Esophagus muscularis mucosa (tissue), 3 donors: ENCODE measurements around the gene XYLT1.

Source experiments
- CTCF ChIP-seq, 3 experiments: fragments of 200-600 bp in 2 of 3; fragments of 450-650 bp in 1 of 3; sonication (generic) in 2 of 3; IDR thresholded peaks; one replicate each; pipeline ENCODE4 v1.5.1; 2017 to 2019; ENCODE audit warnings: antibody characterized with exemption in 3 of 3, mild to moderate bottlenecking in 2 of 3, moderate library complexity in 1 of 3
- POLR2A ChIP-seq: fragments of 450-650 bp; IDR thresholded peaks from one replicate; pipeline ENCODE4 v1.6.1; 2017; ENCODE audit warnings: antibody characterized with exemption, moderate library complexity, mild to moderate bottlenecking, low read depth

DNA sequence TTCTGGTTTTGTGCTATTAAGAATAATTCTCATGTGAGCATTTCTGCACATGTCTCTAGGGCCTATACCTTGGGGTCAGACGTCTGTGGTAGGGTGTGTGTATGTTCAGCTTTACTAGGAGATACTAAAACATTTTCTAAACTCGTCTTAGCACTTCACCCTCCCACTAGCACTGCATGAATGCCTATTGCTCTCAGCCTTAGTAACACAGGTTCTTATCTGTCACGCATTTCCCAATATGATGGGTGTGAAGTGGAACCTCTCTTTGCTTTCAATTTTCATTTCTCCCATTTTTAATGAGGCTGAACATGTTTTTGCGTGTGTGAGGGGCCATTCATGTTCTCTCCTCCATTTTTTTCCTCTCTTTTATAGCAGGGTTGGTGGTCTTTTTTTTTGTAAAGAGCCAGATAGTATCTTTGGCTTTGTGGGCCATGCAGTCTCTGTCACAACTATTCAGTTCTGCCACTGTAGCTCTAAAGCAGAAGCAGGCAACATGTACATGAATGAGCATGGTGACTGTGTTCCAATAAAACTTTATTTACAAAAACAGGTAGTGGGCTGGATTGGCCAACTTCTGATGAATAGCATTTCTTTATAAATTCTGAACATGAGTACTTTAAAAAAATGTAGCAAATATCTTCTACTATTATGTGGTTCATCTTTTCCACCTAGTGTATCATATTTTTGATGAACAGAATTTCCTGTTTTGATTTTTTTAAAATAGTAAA, 354.0 kb downstream of the XYLT1 start:
- TF ChIP-seq CTCF (IDR thresholded peaks at IDR 0.05) (no peak), POLR2A (no peak)
